OCI-LY7 (cell line): ENCODE data around the gene MYOT. TPM values are rescaled to one million over a fixed set of nuclear protein-coding genes. Genes with fewer than 3 reads are reported as not detected.

Experiments
- Bru-seq: library from RNA; stranded (reverse); fragments of 400-500 nt; gene quantifications from one replicate; lab custom pipeline; 2021; lab: Mats Ljungman, UMichigan
- BruChase-seq, 2 experiments: library from RNA; stranded (reverse); fragments of 400-500 nt; gene quantifications; one replicate each; lab custom pipeline; 2021; lab: Mats Ljungman, UMichigan
- BruUV-seq: library from RNA; stranded (reverse); fragments of 400-500 nt; replicated peaks from 2 replicates; lab custom pipeline; 2021; lab: Mats Ljungman, UMichigan
- CTCF ChIA-PET: fragments of 300-600 bp; sonication (Branson Sonifier 250); formaldehyde crosslinking; loops from one replicate; lab custom pipeline; 2022; ENCODE audit warnings: antibody characterized with exemption; ENCODE audit not compliant: unreplicated experiment; lab: Charles Lee
- POLR2A ChIA-PET: fragments of 300-600 bp; sonication (Branson Sonifier 250); formaldehyde crosslinking; loops from one replicate; lab custom pipeline; 2022; ENCODE audit warnings: antibody characterized with exemption; lab: Charles Lee
- DNase-seq: peaks from one replicate; pipeline ENCODE4 v3.0.0-alpha.2; 2015; ENCODE audit warnings: low spot score
- H2AFZ ChIP-seq: fragments of 200-600 bp; sonication (generic), shearing (Covaris generic); 2 replicates; pipeline ENCODE4 v1.6.1; 2014; ENCODE audit warnings: mild to moderate bottlenecking, antibody characterized with exemption, low read length, moderate library complexity
- H3K27ac ChIP-seq: fragments of 200-600 bp; sonication (generic); 2 replicates; pipeline ENCODE4 v1.5.1; 2014; ENCODE audit warnings: mixed run types, low read depth, mild to moderate bottlenecking, moderate library complexity, low read length, inconsistent platforms; ENCODE audit not compliant: poor library complexity, severe bottlenecking
- H3K36me3 ChIP-seq: fragments of 200-600 bp; sonication (generic); 2 replicates; pipeline ENCODE4 v1.6.1; 2014; ENCODE audit warnings: mild to moderate bottlenecking, antibody characterized with exemption, low read length, moderate library complexity, mixed read lengths; ENCODE audit not compliant: insufficient read depth
- H3K4me1 ChIP-seq: fragments of 200-600 bp; sonication (generic); 2 replicates; pipeline ENCODE4 v1.5.1; 2014; ENCODE audit warnings: mild to moderate bottlenecking, low read length; ENCODE audit not compliant: insufficient read depth, poor library complexity, severe bottlenecking
- H3K4me2 ChIP-seq: fragments of 200-600 bp; sonication (generic); 2 replicates; pipeline ENCODE4 v1.6.1; 2014; ENCODE audit warnings: mild to moderate bottlenecking, low read length
- H3K4me3 ChIP-seq: fragments of 200-600 bp; sonication (generic); 2 replicates; pipeline ENCODE4 v1.5.1; 2014; ENCODE audit warnings: mild to moderate bottlenecking, low read depth, low read length; ENCODE audit not compliant: poor library complexity, severe bottlenecking
- H3K79me2 ChIP-seq: fragments of 200-600 bp; sonication (generic); 2 replicates; pipeline ENCODE4 v1.6.1; 2016; ENCODE audit warnings: low read depth, mild to moderate bottlenecking, low read length, moderate library complexity, mixed read lengths; ENCODE audit not compliant: insufficient read depth
- H3K9me2 ChIP-seq: fragments of 200-600 bp; sonication (generic); 2 replicates; pipeline ENCODE4 v1.6.1; 2016; ENCODE audit warnings: mild to moderate bottlenecking, low read length, mixed read lengths; ENCODE audit not compliant: insufficient read depth
- H3K9me3 ChIP-seq: fragments of 200-600 bp; sonication (generic); 2 replicates; pipeline ENCODE4 v1.6.1; 2014; ENCODE audit warnings: mild to moderate bottlenecking, mixed run types, low read length, mixed read lengths
- H4K20me1 ChIP-seq: fragments of 200-600 bp; sonication (generic); 2 replicates; pipeline ENCODE4 v1.6.1; 2014; ENCODE audit warnings: mild to moderate bottlenecking, antibody characterized with exemption, low read length, moderate library complexity, mixed read lengths; ENCODE audit not compliant: insufficient read depth
- CTCF ChIP-seq: fragments of 200-600 bp; sonication (generic); conservative IDR thresholded peaks from 2 replicates; pipeline ENCODE4 v1.5.1; 2014; ENCODE audit warnings: mild to moderate bottlenecking, antibody characterized with exemption, low read length, moderate library complexity, mixed read lengths
- EZH2phosphoT487 ChIP-seq: fragments of 200-600 bp; sonication (generic); IDR thresholded peaks from 2 replicates; pipeline ENCODE4 v1.6.1; 2018; ENCODE audit warnings: low read depth, borderline replicate concordance, mild to moderate bottlenecking, mixed run types, antibody characterized with exemption, low read length, moderate library complexity, mixed read lengths
- intact Hi-C: fragments of 100-400 bp; cut with micrococcal nuclease; formaldehyde crosslinking; loops from one replicate; pipeline ENCODE4 v1.10.0; 2022; ENCODE audit not compliant: unreplicated experiment
- long read RNA-seq: library from polyadenylated mRNA; stranded (forward); transcript quantifications from one replicate; pipeline ENCODE4 v2.0.0, GENCODE V29; 2022
- total RNA-seq, 2 experiments: library from RNA; depleted of rRNA in 1 of 2; stranded (reverse); fragments of >200 nt in 1 of 2; shearing (Covaris generic) in 1 of 2; gene quantifications; 2 replicates each; pipeline ENCODE4 v1.2.3, GENCODE V29; 2014 to 2022

Gene MYOT, protein sequence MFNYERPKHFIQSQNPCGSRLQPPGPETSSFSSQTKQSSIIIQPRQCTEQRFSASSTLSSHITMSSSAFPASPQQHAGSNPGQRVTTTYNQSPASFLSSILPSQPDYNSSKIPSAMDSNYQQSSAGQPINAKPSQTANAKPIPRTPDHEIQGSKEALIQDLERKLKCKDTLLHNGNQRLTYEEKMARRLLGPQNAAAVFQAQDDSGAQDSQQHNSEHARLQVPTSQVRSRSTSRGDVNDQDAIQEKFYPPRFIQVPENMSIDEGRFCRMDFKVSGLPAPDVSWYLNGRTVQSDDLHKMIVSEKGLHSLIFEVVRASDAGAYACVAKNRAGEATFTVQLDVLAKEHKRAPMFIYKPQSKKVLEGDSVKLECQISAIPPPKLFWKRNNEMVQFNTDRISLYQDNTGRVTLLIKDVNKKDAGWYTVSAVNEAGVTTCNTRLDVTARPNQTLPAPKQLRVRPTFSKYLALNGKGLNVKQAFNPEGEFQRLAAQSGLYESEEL
- total RNA-seq (2014; rRNA removed; shearing (Covaris generic)): 0.28 TPM in 1 of 2 replicates, not detected in the other
- not detected in 2 replicates for total RNA-seq (2022)
- Bru-seq, nascent RNA: not detected
- not detected for BruChase-seq, experiment 1, labeled RNA remaining after a 6-hour chase
- not detected for BruChase-seq, experiment 2, labeled RNA remaining after a 2-hour chase
- long read RNA-seq, partial matches to known transcripts: 0 of 45 reads
- long read RNA-seq, other reads (novel, unspliced or antisense): 45 of 45 reads

DNA sequence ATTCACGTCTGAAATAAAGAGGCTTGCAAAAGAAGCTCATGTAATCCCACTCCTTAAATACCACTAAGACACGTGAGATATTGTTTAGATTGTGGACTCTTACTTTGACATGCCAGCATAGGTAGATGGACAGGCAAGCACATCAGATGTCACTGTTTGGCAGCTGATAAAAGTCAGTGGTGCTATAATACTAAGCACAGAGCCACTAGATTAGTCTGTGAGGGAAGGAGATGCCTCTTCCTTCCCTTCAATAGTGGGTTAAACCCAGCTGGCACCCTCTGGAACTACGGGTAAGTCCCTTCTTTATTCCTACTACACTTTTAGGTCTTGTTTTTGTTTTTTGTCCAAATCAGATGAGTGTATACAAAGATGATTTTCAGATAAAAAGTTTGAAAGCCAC is at the start of gene MYOT:
Gene MYOT (plus strand): TSS at position 197 of the 400 bp plus-strand sequence. CDS start 2,792 bp downstream, outside the sequence.
- DNase-seq: no peak
- no peaks in the 10 kb centered on the region for H3K9me2 ChIP-seq
- TF ChIP-seq CTCF (no peak), EZH2phosphoT487 (no peak)
- no peaks in the 10 kb centered on the region for H3K9me3 ChIP-seq
- H3K36me3 ChIP-seq: no peaks in the 10 kb centered on the region
- BruUV-seq: no TSS peak
- H3K4me1 ChIP-seq: no peaks in the 10 kb centered on the region
- CTCF ChIA-PET: no interaction called here
- no peak within 1 kb of the TSS for H3K4me2 ChIP-seq
- intact Hi-C loops: no loop called here
- no peaks in the 10 kb centered on the region for H4K20me1 ChIP-seq
- POLR2A ChIA-PET: interaction anchor here (0.6 kb wide), 1 partner anchor 146 kb away, joined by 3 read pairs; no protein-coding TSS in a partner anchor
- no peak within 1 kb of the TSS for H2AFZ ChIP-seq
- no peaks in the 10 kb centered on the region for H3K79me2 ChIP-seq
- no peak within 1 kb of the TSS for H3K4me3 ChIP-seq
- no peak within 1 kb of the TSS for H3K27ac ChIP-seq

DNA sequence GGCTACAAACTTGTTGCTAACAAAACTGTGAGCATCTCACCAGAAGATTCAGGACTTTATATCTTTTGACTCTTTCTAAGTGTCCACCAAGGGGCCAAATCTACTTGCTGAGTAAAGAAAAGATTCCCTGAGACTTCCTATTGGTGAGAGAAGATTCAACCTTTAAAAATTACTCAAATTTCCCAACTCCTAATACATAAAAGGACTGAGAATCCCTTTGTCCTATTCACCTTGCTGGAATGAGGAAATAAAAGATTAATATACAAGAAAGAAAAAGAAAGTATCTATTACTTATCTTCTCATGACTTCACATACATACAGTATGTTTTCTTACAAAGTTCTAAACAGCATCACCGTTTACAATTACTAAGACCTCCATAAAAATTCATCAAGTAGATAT is 47.9 kb upstream of the MYOT start:
- H3K27ac ChIP-seq: no peak overlapping the region
- H3K4me2 ChIP-seq: no peak overlapping the region
- no peaks in the 10 kb centered on the region for H3K9me2 ChIP-seq
- H3K79me2 ChIP-seq: no peaks in the 10 kb centered on the region
- H4K20me1 ChIP-seq: no peaks in the 10 kb centered on the region
- H3K36me3 ChIP-seq: no peaks in the 10 kb centered on the region
- DNase-seq: no peak
- CTCF ChIA-PET: interaction anchor here (1.0 kb wide), 1 partner anchor 41 kb away, joined by 3 read pairs; no protein-coding TSS in a partner anchor
- POLR2A ChIA-PET: no interaction called here
- no peak overlapping the region for H2AFZ ChIP-seq
- H3K4me1 ChIP-seq: no peaks in the 10 kb centered on the region
- no peak overlapping the region for H3K4me3 ChIP-seq
- H3K9me3 ChIP-seq: no peaks in the 10 kb centered on the region
- no TSS peak for BruUV-seq
- no peak for TF ChIP-seq EZH2phosphoT487
- no peak for TF ChIP-seq CTCF
- intact Hi-C loops: no loop called here
